Large intestine (tissue), 3 donors: ENCODE data around the gene GTSE1. TPM values are rescaled to one million over a fixed set of nuclear protein-coding genes. Genes with fewer than 3 reads are reported as not detected.
A peak's percentile ranks its signal among the peaks of the same experiment; 100 is the strongest.
"Not testable (repeated sequence)": the region's sequence is repeated elsewhere in the genome, so short reads cannot be mapped to it uniquely, and the experiment has no call there.

Experiments used
- DNase-seq, 2 donors: peaks; one replicate each; pipeline versions ENCODE4 v3.0.0 to v3.0.0-alpha.2; 2013
- H3K27ac ChIP-seq: one replicate; pipeline ENCODE4 v1.5.1; 2013; ENCODE audit warnings: low read length
- H3K27me3 ChIP-seq: 2 replicates; pipeline ENCODE4 v1.6.1; 2013; ENCODE audit warnings: low read length; ENCODE audit not compliant: control insufficient read depth, insufficient read depth
- H3K36me3 ChIP-seq: 2 replicates; pipeline ENCODE4 v1.6.1; 2013; ENCODE audit warnings: low read length; ENCODE audit not compliant: control insufficient read depth, insufficient read depth
- H3K4me1 ChIP-seq: one replicate; pipeline ENCODE4 v1.6.1; 2013; ENCODE audit warnings: low read length; ENCODE audit not compliant: control insufficient read depth, insufficient read depth
- H3K4me3 ChIP-seq: one replicate; pipeline ENCODE4 v1.5.1; 2013; ENCODE audit warnings: low read length
- H3K9me3 ChIP-seq: one replicate; pipeline ENCODE4 v1.6.1; 2013; ENCODE audit warnings: mild to moderate bottlenecking, low read depth, low read length, moderate library complexity; ENCODE audit not compliant: control insufficient read depth
- WGBS: methylation state at CpG from one replicate; pipeline ENCODE4 v1.1.5; 2013; ENCODE audit warnings: low lambda C conversion rate; ENCODE audit not compliant: insufficient coverage; 5-methylcytosine and 5-hydroxymethylcytosine counted together
- polyA plus RNA-seq: library from polyadenylated mRNA; unstranded; fragments of 120-200 nt; gene quantifications from one replicate; pipeline ENCODE4 v1.2.1, GENCODE V29; 2013

Gene GTSE1
- polyA plus RNA-seq, 1 donor: 10.3 TPM

DNA sequence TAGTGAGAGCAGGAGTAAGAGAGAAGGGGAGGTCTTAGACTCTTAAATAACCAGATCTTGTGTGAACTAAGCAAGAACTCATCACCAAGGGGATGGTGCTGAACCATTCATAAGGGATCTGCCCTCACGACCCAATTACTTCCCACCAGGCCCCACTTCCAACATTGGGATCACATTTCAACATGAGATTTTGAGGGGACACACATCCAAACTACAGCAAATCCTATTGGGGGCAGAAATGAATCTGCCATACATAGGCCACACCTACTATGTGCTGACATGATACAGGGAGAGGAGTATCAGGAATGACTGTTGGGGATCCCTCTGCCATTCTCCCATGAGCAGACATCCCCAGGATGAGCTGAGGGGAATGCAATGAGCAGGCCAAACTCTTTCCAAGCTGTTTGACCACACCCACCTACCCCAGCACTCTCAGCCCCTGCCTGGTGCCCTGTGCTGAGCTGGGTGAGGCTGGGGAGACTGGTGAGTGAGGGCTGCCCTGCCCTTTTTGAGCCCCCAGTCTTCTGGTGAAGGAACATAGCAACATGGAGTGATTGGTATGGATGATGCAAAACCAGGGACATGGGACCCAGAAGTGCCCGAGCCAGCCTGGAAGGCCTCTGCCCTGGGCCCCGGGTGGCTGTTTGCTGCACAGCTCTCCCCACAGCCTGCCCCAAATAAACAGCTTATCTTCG is 1.2 kb upstream of the GTSE1 start:
- no peak for DNase-seq
- peak overlapping the region; percentile 72 for H3K4me3 ChIP-seq
- peaks cover 35% of the 10 kb centered on the region for H3K36me3 ChIP-seq
- no peaks in the 10 kb centered on the region for H3K27me3 ChIP-seq
- no peak overlapping the region for H3K27ac ChIP-seq
- peaks cover 15% of the 10 kb centered on the region for H3K4me1 ChIP-seq
- no CpG with 5 or more reads among the region's 4 CpGs for WGBS
- no peaks in the 10 kb centered on the region for H3K9me3 ChIP-seq

DNA sequence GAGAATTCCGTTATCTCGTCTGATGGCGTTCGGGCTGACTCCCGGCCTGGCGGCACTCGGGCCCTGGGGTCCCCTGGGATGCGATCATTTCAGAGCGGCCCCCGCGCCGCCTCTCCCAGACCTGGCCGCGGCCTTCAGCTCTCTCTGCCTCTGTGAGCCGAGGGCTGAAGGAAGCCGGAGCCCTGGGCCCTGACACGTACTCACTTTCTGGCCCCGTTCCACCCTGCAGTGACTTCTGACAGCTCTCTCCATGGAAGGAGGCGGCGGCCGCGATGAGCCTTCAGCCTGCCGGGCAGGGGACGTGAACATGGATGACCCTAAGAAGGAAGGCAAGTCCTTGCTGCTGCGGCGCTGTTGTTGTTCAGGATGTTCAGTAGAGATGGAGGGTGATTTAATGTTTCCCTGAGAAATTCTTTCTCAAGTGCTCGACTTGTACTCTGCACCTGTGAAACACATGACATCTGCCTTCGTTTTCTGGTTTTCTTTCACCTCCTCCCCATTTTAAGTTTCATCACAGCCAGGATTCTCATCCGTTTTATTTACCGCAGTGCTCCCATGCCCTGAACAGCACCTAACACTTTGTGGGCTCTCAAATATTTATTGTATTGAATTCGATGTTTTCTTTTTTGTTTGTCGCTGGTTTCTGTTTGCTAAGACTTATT is 612 bp downstream of the GTSE1 start:
- Histone ChIP-seq H3K9me3 (no peaks in the 10 kb centered on the region), H3K4me3 (peak overlapping the region; percentile 72), H3K27ac (no peak overlapping the region), H3K27me3 (no peaks in the 10 kb centered on the region), H3K36me3 (peaks cover 20% of the 10 kb centered on the region), H3K4me1 (peaks cover 15% of the 10 kb centered on the region)
- peak in 1 of 2 donors; percentile 59 for DNase-seq
- WGBS: 0% methylated on average over 3 of the region's 32 CpGs

DNA sequence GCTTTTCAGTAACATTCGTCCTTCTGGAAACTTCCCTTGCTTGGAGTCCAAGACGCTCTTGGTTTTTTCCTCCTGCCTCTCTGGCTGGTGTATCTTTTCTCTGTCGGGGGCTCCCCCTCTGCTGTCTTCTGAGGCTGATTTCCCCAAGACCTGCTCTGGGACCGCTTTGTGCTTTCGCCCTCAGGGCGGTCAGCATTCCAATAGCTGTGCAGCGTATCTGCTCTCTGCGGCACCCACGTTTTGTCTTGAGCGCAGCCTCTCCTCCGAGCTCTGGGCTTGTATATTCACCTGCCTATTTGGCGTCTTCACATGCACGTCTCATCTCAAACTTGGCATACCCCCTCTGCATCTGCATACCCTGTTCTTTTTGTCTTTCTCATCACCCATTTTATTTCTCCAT is 2.4 kb downstream of the GTSE1 start:
- Histone ChIP-seq H3K27me3 (no peaks in the 10 kb centered on the region), H3K9me3 (no peaks in the 10 kb centered on the region), H3K4me1 (peaks cover 15% of the 10 kb centered on the region), H3K36me3 (peaks cover 5% of the 10 kb centered on the region), H3K27ac (no peak overlapping the region), H3K4me3 (no peak overlapping the region)
- 100% methylated on average over 1 of the region's 13 CpGs for WGBS
- no peak for DNase-seq

DNA sequence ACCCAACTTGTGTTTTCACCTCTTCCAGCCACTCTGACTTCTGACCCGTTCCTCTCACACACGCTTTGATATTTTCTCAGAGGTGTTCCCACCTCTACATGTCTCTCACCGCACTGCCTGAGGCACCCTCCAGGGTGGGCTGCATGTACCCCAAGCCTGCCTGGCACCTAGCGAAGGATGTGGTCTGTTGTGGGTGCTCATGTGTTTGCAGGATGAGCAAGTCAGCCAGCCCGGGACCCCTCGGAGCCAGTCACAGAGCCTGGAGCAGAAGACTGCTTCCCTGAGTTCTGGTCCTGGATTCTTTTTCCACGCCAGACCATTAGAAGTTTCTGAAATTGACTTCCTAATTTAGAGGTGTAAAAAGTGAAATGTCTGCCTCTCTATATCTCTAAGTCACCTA is 3.8 kb downstream of the GTSE1 start:
- H3K36me3 ChIP-seq: peaks cover 5% of the 10 kb centered on the region
- H3K4me3 ChIP-seq: no peak overlapping the region
- no peak overlapping the region for H3K27ac ChIP-seq
- H3K27me3 ChIP-seq: no peaks in the 10 kb centered on the region
- H3K4me1 ChIP-seq: peaks cover 15% of the 10 kb centered on the region
- no peaks in the 10 kb centered on the region for H3K9me3 ChIP-seq
- 100% methylated on average over 2 of the region's 7 CpGs for WGBS
- DNase-seq: no peak

DNA sequence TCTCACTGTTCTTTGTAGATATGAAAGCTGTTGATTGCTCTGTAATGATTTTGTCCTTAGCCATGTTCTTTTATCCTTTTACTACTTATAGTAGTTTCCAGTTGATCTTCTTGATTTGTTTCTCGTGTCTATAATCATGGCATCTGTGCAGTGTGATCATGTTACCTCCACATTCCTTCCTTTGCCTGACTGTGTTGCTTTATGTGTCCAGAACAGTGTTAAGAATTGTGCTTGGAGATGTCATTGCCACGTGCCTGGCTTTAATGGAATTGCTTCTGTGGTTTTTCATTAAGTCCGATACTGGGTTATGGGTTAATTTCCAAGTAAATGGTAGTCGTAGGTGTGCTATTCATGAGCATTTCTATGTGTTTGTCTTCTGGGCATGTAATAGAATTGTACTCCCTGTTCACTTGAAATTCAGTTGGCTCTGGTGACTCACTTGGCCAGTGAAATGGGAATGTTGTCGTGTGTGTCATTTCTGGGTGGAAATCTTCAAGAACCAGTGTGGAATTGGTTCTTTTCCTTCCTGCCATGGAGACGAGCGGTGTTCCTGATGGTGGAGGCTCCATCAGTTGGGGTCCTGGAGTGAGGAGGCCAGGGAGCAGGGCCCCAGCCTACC is 6.8 kb downstream of the GTSE1 start:
- Histone ChIP-seq H3K36me3 (peaks cover 5% of the 10 kb centered on the region), H3K4me1 (no peaks in the 10 kb centered on the region), H3K27ac (no peak overlapping the region), H3K4me3 (no peak overlapping the region), H3K27me3 (no peaks in the 10 kb centered on the region), H3K9me3 (no peaks in the 10 kb centered on the region)
- DNase-seq: no peak
- WGBS: 83% methylated on average over 1 of the region's 7 CpGs

DNA sequence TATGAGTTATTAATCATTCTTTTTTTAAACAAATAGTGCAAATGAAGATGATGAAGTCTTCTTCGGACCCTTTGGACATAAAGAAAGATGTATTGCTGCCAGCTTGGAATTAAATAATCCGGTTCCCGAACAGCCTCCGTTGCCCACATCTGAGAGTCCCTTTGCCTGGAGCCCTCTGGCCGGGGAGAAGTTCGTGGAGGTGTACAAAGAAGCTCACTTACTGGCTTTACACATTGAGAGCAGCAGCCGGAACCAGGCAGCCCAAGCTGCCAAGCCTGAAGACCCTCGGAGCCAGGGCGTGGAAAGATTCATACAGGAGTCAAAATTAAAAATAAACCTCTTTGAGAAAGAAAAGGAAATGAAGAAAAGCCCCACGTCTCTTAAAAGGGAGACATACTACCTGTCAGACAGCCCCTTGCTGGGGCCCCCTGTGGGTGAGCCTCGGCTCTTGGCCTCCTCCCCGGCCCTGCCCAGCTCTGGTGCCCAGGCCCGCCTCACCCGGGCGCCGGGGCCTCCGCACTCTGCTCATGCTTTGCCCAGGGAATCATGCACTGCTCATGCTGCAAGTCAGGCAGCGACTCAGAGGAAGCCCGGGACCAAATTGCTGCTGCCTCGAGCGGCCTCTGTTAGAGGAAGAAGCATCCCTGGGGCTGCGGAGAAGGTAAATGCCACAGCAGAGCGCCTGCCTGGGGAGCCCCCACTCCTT is 11.8 kb downstream of the GTSE1 start:
- Histone ChIP-seq H3K27me3 (no peaks in the 10 kb centered on the region), H3K9me3 (no peaks in the 10 kb centered on the region), H3K36me3 (peaks cover 10% of the 10 kb centered on the region), H3K4me3 (no peak overlapping the region), H3K4me1 (no peaks in the 10 kb centered on the region), H3K27ac (no peak overlapping the region)
- DNase-seq: no peak
- no CpG with 5 or more reads among the region's 23 CpGs for WGBS

DNA sequence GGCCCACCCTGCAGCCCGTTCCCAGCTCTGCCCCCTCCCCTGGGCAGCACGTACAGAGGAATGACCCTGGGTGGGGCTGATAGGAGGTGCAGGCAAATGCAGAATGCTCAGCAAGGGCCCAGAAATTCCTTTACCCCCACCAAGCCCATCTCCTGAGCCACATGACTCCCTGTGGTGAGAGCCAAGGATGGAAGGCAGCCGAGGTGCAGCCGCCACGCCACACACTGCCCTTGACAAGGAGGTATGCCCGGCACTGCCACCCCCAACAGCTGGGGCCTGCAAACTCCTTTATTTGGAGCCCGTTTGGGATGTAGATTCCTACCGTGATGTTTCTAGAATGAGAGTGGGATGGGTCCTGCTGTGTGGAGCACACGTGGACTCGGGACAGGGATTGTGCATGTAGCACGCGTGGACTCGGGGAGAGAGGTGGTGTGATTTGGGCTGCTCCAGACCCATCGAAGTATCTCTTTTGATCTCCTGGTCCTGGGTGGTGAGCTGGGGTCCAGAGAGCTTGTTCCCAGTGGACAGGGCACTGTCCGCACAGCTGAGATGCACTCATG is 12.9 kb downstream of the GTSE1 start:
- DNase-seq: no peak
- WGBS: no CpG with 5 or more reads among the region's 15 CpGs
- peaks cover 10% of the 10 kb centered on the region for H3K36me3 ChIP-seq
- H3K9me3 ChIP-seq: no peaks in the 10 kb centered on the region
- no peak overlapping the region for H3K27ac ChIP-seq
- H3K4me3 ChIP-seq: no peak overlapping the region
- H3K27me3 ChIP-seq: no peaks in the 10 kb centered on the region
- H3K4me1 ChIP-seq: no peaks in the 10 kb centered on the region

DNA sequence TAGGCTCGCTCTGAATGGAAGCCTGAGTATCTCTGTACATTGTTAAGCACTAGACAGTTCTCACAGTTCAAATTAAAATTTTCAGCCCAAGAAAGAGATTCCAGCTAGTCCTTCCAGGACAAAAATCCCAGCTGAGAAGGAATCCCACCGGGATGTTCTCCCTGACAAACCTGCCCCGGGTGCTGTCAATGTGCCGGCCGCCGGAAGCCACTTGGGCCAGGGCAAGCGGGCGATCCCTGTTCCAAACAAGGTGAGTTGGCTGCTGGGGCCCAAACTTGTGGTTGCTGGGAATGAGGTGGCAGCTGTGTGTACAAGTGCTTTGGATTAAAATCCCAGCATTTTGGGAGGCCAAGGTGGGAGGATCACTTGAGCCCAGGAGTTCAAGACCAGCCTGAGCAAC is 15.4 kb downstream of the GTSE1 start:
- DNase-seq: no peak
- H3K27ac ChIP-seq: no peak overlapping the region
- no peaks in the 10 kb centered on the region for H3K27me3 ChIP-seq
- no peak overlapping the region for H3K4me3 ChIP-seq
- H3K4me1 ChIP-seq: no peaks in the 10 kb centered on the region
- peaks cover 12% of the 10 kb centered on the region for H3K36me3 ChIP-seq
- no CpG with 5 or more reads among the region's 8 CpGs for WGBS
- no peaks in the 10 kb centered on the region for H3K9me3 ChIP-seq

DNA sequence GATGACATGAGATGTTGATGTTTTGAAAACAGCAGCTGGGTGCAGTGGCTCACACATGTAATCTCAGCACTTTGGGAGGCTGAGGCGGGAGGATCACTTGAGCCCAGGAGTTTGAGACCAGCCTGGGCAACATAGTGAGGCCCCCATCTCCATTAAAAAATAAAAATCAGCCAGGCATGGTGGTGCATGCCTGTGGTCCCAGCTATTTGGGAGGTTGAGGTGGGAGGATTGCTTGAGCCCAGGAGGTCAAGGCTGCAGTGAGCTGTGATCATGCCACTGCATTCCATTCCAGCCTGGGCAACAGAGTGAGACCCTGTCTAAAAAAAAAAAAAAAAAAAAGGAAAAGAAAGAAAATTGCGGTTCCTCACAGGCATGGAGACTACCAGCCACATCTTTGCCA is 16.2 kb downstream of the GTSE1 start:
- H3K9me3 ChIP-seq, H3K27me3 ChIP-seq, H3K4me1 ChIP-seq, DNase-seq, H3K4me3 ChIP-seq, H3K27ac ChIP-seq: not testable (repeated sequence)
- WGBS: no CpG with 5 or more reads among the region's 2 CpGs
- H3K36me3 ChIP-seq: peaks cover 15% of the 10 kb centered on the region

DNA sequence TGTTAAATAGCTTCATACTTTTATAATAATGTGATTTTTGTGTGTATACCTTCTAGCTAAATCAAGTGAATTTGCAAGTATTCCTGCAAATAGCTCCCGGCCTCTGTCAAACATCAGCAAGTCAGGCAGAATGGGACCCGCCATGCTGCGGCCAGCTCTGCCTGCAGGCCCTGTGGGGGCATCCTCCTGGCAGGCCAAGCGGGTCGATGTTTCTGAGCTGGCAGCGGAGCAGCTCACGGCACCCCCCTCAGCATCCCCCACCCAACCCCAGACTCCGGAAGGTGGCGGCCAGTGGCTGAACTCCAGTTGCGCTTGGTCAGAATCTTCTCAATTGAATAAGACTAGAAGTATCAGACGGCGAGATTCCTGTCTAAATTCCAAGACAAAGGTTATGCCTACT is 19.3 kb downstream of the GTSE1 start:
- Histone ChIP-seq H3K36me3 (peaks cover 19% of the 10 kb centered on the region), H3K9me3 (no peaks in the 10 kb centered on the region), H3K27me3 (no peaks in the 10 kb centered on the region), H3K4me3 (no peak overlapping the region), H3K27ac (no peak overlapping the region), H3K4me1 (no peaks in the 10 kb centered on the region)
- no CpG with 5 or more reads among the region's 12 CpGs for WGBS
- no peak for DNase-seq
